ENCODE results near the gene IGFL4.
"Not testable (repeated sequence)": the region's sequence is repeated elsewhere in the genome, so short reads cannot be mapped to it uniquely, and the experiment has no call there.

IGFL4 gene

GRCh38 chr19:46040952-46041500 is at the start of gene IGFL4:
TSS of gene IGFL4 (minus strand) at chr19:46041002. CDS start at chr19:46040962, 40 bp downstream.
- DNase-seq: no peak

- no peak for DNase-seq
These were observed 49.6 kb upstream of the IGFL4 start for GRCh38 chr19:46090444-46090843.

DNA sequence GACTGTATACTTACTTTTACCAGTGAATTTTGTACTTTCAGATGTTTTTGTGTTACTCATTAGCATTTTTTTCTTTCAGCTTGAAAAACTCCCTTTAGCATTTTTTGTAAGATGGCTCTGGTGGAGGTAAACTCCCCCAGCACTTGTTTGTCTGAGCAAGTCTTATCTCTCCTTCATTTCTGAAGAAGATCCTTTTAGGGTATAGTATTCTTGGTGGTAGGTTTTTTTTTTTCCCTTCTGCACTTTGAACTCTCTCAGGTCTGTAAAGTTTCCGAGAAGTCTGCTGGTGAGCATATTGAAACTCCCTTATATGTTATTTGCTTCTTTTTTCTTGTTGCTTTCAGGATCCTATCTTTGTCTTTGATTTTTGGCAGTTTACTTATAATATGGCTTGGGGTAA is 48.6 kb upstream of the IGFL4 start:
- no peak for DNase-seq

GRCh38 chr19:46088101-46088500 is 47.3 kb upstream of the IGFL4 start:
- no peak for DNase-seq

DNA sequence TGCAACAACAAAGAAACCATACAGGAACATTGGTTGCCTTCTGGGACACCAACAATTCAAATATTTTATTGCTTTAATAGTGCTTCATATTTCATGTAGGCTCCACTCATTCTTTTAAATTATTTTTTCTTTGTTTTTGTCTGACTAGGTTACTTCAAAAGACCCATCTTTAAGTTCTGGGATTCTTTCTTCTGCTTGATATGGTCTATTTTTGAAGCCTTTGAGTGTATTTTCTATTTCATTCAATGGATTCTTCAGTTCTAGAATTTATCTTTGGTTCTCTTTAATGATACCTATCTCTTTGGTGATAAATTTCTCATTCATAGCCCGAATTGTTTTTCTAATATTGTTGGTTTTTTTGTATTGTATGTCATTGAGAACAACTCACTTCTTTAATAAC is 45.1 kb upstream of the IGFL4 start:
- no peak for DNase-seq

- no peak for DNase-seq
These were observed 41.9 kb upstream of the IGFL4 start for GRCh38 chr19:46082728-46083050.

DNA sequence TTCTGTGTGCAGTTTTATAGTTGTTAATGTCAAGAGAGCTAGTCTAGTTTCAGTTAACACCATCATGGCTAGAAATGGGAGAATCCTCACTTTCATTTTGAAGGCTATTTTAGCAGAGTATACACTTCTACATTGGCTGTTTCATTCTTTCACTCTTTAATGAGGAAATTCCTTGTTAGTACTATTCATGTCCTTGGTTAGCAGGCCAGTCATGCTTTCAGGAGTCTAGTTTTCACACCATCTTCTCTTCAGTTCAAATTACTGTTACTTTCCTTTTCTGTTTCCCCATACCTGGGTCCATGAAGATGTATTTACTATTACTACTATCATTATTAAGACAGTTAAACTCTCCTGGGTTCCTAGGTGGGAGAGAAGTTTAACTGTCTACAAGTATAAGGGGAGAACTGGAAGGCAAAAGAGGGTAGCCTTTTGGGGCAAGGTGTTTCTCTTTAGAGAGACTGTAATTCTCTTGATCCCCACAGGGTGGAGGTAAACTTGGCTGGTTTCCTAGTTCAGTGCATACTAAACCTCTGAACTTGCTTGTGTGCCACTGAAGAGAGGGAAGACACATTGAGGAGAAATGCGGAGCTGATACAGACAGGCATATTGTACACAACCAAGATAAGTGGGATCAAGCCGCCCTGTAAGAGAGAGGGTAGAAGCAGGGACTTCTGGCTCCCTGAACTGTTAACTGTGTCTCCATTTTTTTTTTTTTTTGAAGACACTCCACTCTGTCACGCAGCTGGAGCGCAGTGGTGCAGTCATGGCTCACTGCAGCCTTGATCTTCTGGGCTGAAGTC is 41.3 kb upstream of the IGFL4 start:
- DNase-seq: no peak

DNA sequence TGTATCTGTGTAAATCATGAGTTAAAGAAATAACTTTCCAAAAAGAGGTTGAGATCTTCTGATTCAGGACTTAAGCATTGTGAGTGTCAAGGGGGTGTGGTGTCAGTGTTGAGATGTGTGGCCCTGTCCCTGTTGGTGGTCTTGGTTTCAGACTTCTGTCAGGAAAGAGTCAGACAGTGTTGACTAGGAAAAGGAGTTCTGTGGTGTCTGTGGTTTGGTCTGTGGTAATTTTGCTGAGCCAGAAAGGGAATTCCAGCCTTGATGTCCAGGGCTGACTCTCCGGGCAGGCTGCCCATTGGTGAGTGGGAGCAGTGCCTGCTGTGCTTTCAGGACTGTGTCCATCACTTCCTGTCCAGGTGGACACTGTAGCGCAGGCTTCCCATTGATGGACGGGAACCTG is 39.8 kb upstream of the IGFL4 start:
- DNase-seq: no peak

DNA sequence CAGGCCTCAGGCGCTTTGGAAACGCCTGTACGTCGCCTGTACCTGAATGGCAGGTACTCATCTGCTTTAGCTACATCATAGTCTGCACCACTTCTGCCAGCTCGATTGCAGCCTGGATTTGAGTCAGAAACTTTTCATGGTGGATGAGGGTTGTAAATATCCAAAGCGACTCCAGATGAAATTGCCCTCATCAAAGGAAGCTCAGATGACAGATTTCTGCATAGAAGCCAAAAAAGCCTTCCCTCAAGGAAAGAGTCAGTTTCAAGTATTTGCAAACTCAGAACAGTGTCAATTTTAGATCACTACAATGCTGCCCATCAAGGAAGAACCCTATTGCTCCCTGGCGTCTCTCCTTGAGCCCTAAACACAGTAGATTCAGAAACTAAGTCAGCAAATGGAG is 38.8 kb upstream of the IGFL4 start:
- no peak for DNase-seq

GRCh38 chr19:46078573-46079332 is 38.0 kb upstream of the IGFL4 start:
- not testable (repeated sequence) for DNase-seq

DNA sequence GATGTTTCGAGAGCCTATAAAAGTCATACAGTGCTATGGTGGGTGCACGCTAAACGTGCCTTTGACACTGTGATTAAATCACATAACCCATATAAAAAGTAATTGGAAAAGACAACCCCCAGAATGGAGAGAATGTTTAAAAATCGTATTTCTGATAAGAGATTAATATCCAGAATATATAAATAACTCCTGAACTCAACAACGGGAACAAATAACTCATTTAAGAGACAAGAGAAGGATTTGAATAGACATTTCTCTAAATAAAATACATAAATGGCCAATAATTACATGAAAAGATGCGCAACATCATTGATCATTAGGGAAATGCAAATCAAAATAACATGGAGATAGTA is 37.0 kb upstream of the IGFL4 start:
- no peak for DNase-seq

DNA sequence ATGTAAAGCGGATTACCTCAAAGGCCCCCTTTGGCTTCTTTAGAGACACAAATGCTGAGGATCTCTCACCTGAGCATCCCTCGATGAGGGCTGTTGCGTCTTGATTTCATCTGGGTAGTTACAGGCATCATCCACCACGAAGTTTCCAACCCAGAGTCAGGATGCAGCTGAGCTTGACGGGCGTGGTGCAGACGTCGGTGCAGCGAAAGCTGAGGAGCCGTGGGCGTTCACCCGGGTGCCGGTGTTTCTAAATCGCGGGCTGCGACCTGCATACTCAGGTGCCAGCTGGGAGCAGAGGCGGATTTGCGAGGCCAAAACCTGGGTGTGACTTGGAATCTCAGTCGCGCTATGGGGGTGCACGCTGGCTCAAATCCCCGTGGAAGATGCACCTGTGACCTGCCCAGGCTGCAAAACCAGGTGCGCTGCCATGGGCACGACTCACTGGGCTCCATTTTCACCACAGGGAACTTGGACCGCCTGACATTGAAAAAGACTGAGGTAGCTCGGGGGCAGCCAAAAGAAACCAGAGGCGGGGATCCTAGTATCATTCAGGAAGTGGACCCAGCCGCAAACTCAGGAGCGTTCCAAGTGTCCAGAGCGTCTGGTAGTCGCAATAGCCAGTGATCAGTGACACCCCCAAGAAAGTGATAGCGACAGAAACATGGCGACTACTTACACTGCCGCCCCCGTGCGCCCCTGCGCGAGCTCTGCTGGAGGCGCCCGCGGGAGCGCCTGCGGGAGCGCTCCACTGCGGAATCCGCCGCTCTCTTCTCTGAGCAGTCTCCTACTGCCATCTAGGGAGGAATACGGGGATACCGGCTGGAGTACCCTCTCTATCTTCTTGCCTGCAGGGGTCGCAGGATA is 36.4 kb upstream of the IGFL4 start:
- DNase-seq: no peak

- DNase-seq: no peak
These were observed 35.5 kb upstream of the IGFL4 start for GRCh38 chr19:46076031-46076880.

- no peak for DNase-seq
These were observed 32.6 kb upstream of the IGFL4 start for GRCh38 chr19:46073268-46073922.

DNA sequence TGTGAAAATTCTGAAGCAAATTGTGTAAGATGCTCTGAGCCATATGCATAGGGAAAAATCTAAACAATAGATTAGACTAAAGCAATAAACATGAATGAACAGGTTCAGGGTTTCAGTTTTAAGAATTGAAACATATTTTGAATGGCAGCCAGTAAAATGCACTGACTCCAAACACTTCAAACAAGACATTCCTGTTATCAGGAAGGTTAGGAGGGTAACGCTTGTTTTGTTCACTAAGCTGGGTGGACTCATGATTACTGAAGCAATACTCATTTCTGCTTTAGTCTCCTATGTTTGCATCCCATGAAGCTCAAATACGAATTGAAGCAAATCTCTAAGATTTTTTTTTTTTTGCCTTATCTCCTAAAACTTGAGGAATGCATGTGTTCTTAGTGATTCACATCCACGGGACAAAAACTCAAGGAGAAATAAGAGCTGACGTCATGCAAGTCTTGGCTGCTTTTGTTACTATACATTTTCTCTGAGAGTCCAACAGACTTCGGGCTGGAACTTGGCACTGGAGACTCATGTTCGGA is 29.1 kb upstream of the IGFL4 start:
- no peak for DNase-seq

DNA sequence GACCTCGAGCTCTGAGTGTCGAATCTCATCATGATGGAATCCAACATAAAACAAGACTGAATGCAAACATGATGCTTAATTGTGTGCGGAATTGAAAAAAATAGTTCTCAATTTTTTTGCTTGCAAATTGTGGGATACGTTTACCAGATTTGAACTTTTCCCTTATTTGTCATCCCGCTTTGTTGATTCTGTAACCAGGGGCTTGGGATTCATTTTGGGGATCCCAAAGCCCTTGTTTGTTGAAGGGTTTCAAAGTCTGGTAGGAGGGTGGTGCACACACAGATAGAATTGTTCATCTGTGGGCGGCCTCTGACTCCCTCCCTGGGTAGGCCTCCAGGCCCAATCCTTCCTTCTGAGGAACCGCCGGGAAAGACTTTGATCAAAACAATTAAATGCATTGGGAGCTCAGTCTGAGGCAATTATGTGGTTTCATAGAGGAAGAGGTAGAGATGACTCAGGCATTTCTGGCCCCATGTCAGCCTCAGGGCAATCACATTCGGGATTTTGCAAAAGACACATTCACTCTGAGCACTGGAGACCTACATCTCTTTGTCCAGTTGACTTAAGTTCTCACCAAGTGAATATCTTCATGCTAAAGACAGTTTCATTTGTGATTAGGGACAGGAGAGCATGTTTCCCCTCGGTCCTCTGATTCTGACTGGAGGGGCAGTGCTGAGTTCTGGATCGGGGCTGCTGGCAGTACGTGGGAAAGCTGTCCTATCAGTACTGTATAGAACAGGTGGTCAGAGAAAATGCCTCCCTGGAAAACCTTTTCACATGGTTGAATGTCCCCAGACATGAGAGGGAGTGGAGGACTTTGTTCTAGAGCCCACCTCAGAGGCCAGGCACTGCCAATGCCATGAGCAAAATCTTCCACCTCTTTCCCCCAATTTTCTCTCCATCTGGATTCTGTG is 27.8 kb upstream of the IGFL4 start:
- DNase-seq: no peak

DNA sequence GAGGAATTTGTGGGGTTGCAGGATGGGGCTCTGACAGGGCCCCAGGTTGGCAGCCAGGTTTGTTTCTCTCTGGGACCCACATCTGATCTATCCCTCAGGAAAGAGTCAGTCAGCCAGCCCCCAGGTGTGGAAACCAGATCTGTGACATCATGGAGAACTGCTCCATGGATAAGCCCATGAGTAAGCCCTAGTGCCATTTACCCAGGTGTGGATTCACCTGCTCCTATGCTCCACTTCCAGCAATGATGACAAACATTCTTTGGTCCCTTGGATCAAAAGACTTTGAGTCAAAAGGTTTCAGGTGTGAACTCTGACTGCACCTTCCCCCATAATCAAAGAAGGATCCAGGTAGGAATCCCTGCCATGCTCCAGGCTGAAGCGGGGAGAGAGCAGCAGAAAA is 26.9 kb upstream of the IGFL4 start:
- DNase-seq: no peak

- DNase-seq: no peak
These were observed 25.7 kb upstream of the IGFL4 start for GRCh38 chr19:46066471-46066870.

DNA sequence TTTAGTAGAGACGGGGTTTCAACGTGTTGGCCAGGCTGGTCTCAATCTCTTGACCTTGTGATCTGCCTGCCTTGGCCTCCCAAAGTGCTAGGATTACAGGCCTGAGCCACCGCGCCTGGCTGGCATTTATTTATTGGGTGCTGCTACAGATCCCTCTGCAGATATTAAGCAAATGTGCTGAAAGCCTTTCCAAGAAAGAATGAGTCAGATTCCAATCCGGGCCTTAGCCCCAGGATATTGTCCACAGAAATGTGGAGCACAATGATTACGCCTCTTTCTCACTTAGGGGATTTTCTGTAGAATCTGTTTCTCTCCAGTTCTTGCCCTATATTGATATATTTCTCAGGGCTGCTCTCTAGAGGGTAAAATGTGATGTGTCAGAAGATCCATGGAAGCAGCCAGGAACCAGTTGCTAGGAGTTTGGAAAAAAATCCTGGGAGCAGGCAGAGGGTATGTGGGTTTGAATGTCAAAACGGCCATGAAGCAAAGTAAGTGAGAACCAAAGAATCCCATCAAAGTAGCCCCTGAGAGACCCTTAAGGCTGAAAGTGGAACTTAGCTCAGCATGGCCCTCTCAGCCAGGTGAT is 24.8 kb upstream of the IGFL4 start:
- no peak for DNase-seq

DNA sequence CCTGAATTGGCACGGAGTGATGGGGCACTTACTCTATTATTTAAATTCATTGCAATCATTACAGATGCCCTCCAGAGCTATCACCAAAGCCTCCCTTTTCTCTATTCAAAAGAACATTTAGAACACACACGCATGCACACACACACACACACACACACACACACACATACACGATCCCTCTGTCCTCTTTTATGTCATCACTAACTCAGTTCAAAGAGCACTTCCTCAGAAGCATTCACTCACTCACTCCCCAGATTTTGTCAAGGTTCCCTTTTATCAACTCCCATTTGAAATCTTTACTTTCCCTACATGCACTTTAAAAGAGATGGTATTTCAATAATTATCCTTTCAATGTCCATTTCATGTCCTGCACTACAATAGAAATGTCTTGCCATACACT is 22.4 kb upstream of the IGFL4 start:
- DNase-seq: no peak
